Parathyroid adenoma (tissue), 2 donors: Measurements from ENCODE around the gene SPINT2.

ENCODE experiments used
- H2AFZ ChIP-seq: fragments of 300-600 bp; sonication (generic); one replicate; pipeline ENCODE4 v1.7.0; 2017; ENCODE audit warnings: antibody characterized with exemption, mild to moderate bottlenecking
- H3K27ac ChIP-seq: fragments of 300-600 bp; sonication (generic); one replicate; pipeline ENCODE4 v1.7.0; 2017
- H3K27me3 ChIP-seq: fragments of 300-600 bp; sonication (generic); one replicate; pipeline ENCODE4 v1.7.0; 2017; ENCODE audit warnings: low read length; ENCODE audit not compliant: control insufficient read depth, insufficient read depth
- H3K36me3 ChIP-seq: fragments of 300-600 bp; sonication (generic); one replicate; pipeline ENCODE4 v1.7.0; 2017; ENCODE audit warnings: low read length; ENCODE audit not compliant: control insufficient read depth, insufficient read depth
- H3K4me1 ChIP-seq: fragments of 300-600 bp; sonication (generic); one replicate; pipeline ENCODE4 v1.7.0; 2017; ENCODE audit warnings: control low read depth
- H3K4me2 ChIP-seq: fragments of 300-600 bp; sonication (generic); one replicate; pipeline ENCODE4 v1.7.0; 2017; ENCODE audit warnings: low read length
- H3K4me3 ChIP-seq: fragments of 300-600 bp; sonication (generic); one replicate; pipeline ENCODE4 v1.7.0; 2017; ENCODE audit warnings: low read depth, low read length
- H3K79me2 ChIP-seq: fragments of 300-600 bp; sonication (generic); one replicate; pipeline ENCODE4 v1.7.0; 2017; ENCODE audit warnings: control low read depth
- H3K9ac ChIP-seq: fragments of 300-600 bp; sonication (generic); one replicate; pipeline ENCODE4 v1.7.0; 2017; ENCODE audit warnings: mild to moderate bottlenecking
- H3K9me3 ChIP-seq: fragments of 300-600 bp; sonication (generic); one replicate; pipeline ENCODE4 v1.7.0; 2017; ENCODE audit warnings: low read length; ENCODE audit not compliant: control insufficient read depth
- TF ChIP-seq, protein P1 (sequence below): fragments of 300-600 bp; sonication (generic); IDR thresholded peaks from one replicate; pipeline ENCODE4 v1.7.0; 2017; ENCODE audit warnings: antibody characterized with exemption, mild to moderate bottlenecking
- donor health status: primary hyperparathyroidism.

The SPINT2 gene

GRCh38 chr19:38264486-38265212, at the start of gene SPINT2:
Gene SPINT2, plus strand, starts transcription at chr19:38264573. Its CDS starts 320 bp downstream, at chr19:38264893.
- Histone ChIP-seq H3K79me2 (peaks cover 40% of the 10 kb centered on the region), H2AFZ (peak within 1 kb of the TSS; percentile 93), H3K4me3 (peak within 1 kb of the TSS; percentile 93), H3K36me3 (no peaks in the 10 kb centered on the region), H3K4me1 (peaks cover 4% of the 10 kb centered on the region), H3K9ac (peak within 1 kb of the TSS; percentile 85), H3K4me2 (peak within 1 kb of the TSS; percentile 98), H3K27ac (peak within 1 kb of the TSS; percentile 90), H3K9me3 (no peaks in the 10 kb centered on the region), H3K27me3 (no peaks in the 10 kb centered on the region)
- TF ChIP-seq, protein P1, sequence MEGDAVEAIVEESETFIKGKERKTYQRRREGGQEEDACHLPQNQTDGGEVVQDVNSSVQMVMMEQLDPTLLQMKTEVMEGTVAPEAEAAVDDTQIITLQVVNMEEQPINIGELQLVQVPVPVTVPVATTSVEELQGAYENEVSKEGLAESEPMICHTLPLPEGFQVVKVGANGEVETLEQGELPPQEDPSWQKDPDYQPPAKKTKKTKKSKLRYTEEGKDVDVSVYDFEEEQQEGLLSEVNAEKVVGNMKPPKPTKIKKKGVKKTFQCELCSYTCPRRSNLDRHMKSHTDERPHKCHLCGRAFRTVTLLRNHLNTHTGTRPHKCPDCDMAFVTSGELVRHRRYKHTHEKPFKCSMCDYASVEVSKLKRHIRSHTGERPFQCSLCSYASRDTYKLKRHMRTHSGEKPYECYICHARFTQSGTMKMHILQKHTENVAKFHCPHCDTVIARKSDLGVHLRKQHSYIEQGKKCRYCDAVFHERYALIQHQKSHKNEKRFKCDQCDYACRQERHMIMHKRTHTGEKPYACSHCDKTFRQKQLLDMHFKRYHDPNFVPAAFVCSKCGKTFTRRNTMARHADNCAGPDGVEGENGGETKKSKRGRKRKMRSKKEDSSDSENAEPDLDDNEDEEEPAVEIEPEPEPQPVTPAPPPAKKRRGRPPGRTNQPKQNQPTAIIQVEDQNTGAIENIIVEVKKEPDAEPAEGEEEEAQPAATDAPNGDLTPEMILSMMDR: no peak

- Histone ChIP-seq H3K27me3 (no peaks in the 10 kb centered on the region), H3K4me1 (peaks cover 7% of the 10 kb centered on the region), H3K9me3 (no peaks in the 10 kb centered on the region), H2AFZ (no peak overlapping the region), H3K9ac (no peak overlapping the region), H3K36me3 (no peaks in the 10 kb centered on the region), H3K4me3 (no peak overlapping the region), H3K79me2 (no peaks in the 10 kb centered on the region), H3K27ac (no peak overlapping the region), H3K4me2 (no peak overlapping the region)
- TF ChIP-seq, protein P1: no peak
These were observed 47.4 kb upstream of the SPINT2 start for GRCh38 chr19:38216785-38217641.

- H3K4me3 ChIP-seq: no peak overlapping the region
- H2AFZ ChIP-seq: no peak overlapping the region
- no peaks in the 10 kb centered on the region for H3K36me3 ChIP-seq
- no peaks in the 10 kb centered on the region for H3K9me3 ChIP-seq
- no peak overlapping the region for H3K4me2 ChIP-seq
- no peak overlapping the region for H3K27ac ChIP-seq
- TF ChIP-seq, protein P1: no peak
- H3K9ac ChIP-seq: no peak overlapping the region
- no peaks in the 10 kb centered on the region for H3K27me3 ChIP-seq
- no peaks in the 10 kb centered on the region for H3K79me2 ChIP-seq
- H3K4me1 ChIP-seq: peaks cover 4% of the 10 kb centered on the region
These were observed 46.2 kb upstream of the SPINT2 start for GRCh38 chr19:38218204-38218603.

DNA sequence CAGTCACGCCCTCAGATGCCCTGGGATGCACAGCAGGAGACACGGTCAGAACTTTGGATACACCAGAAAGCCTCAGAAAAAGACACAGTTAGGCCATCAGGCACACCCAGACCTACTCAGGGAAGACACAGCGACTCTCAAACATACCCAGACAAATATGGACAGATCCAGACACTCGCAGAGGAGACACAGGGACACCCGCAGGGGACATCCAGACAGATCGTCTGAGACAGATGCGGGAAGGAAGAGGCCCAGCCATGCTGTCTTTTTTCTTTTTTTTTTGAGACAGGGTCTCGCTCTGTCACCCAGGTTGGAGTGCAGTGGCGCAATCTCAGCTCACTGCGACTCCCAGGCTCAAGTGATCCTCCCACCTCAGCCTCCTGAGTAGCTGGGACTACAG, 45.2 kb upstream of the SPINT2 start:
- TF ChIP-seq, protein P1: no peak
- Histone ChIP-seq H3K9me3 (no peaks in the 10 kb centered on the region), H3K4me2 (no peak overlapping the region), H3K4me1 (no peaks in the 10 kb centered on the region), H3K4me3 (no peak overlapping the region), H2AFZ (no peak overlapping the region), H3K27me3 (no peaks in the 10 kb centered on the region), H3K36me3 (no peaks in the 10 kb centered on the region), H3K27ac (no peak overlapping the region), H3K9ac (no peak overlapping the region), H3K79me2 (no peaks in the 10 kb centered on the region)
